Type B pancreatic cell (in vitro differentiated cells): ENCODE results near the gene RNF133. TPM values are rescaled to one million over a fixed set of nuclear protein-coding genes. Genes with fewer than 3 reads are reported as not detected.

Experiments
- DNase-seq: peaks from one replicate; pipeline ENCODE4 v3.0.0; 2021; ENCODE audit warnings: mixed read lengths; ENCODE audit not compliant: unreplicated experiment; ENCODE audit errors: extremely low spot score
- H3K27ac Mint-ChIP-seq: 2 replicates; pipeline ENCODE4 v1.8.0; 2021; ENCODE audit warnings: mild to moderate bottlenecking, mixed read lengths
- H3K27me3 Mint-ChIP-seq: 2 replicates; pipeline ENCODE4 v1.8.0; 2021; ENCODE audit warnings: mixed read lengths
- H3K36me3 Mint-ChIP-seq: 2 replicates; pipeline ENCODE4 v1.8.0; 2021; ENCODE audit warnings: mixed read lengths
- H3K4me1 Mint-ChIP-seq: one replicate; pipeline ENCODE4 v1.8.0; 2021; ENCODE audit warnings: mixed read lengths; ENCODE audit not compliant: unreplicated experiment
- H3K4me3 Mint-ChIP-seq: 2 replicates; pipeline ENCODE4 v1.8.0; 2021; ENCODE audit warnings: mild to moderate bottlenecking, mixed read lengths
- H3K9me3 Mint-ChIP-seq: 2 replicates; pipeline ENCODE4 v1.8.0; 2021; ENCODE audit warnings: mixed read lengths
- CTCF ChIP-seq: fragments of 200-600 bp; sonication (generic); conservative IDR thresholded peaks from 2 replicates; pipeline ENCODE4 v1.5.0; 2021; ENCODE audit warnings: antibody characterized with exemption, mild to moderate bottlenecking
- total RNA-seq: library from RNA; stranded (reverse); gene quantifications from 2 replicates; pipeline ENCODE4 v1.2.1, GENCODE V29; 2021; ENCODE audit warnings: low replicate concordance

RNF133 gene
- total RNA-seq, 1 donor from 2014 or later = 0.22 TPM

- no peak for DNase-seq
- H3K36me3 Mint-ChIP-seq = no peaks in the 10 kb centered on the region
- H3K27ac Mint-ChIP-seq = no peak within 1 kb of the TSS
- no peaks in the 10 kb centered on the region for H3K27me3 Mint-ChIP-seq
- H3K4me1 Mint-ChIP-seq = no peaks in the 10 kb centered on the region
- TF ChIP-seq CTCF = no peak
- no peak within 1 kb of the TSS for H3K4me3 Mint-ChIP-seq
- H3K9me3 Mint-ChIP-seq = no peaks in the 10 kb centered on the region
Observed at GRCh38 chr7:122702872-122703510, 4.1 kb upstream of the RNF133 start, which contains the start of gene RNF148. RNF148 (minus strand) TSS chr7:122702922; CDS start chr7:122702750, 172 bp downstream.

DNA sequence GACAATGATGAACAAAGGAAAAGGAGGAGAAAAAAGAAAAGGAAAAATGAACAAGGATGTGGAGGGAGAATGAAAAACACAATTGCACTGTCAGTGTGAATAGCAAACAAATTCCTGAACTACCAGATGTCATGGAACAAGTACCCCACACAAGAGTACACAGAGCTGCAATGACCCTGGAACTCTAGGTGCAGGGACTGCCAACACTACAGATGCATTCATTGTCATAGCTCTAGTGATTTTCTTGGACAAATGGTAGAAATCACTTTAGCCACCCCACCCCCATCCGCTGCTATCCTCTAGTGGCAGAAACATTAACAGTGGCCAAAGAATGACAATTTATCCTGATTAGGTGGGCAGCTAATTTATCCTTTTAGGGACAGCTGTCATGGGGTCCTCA, 3.1 kb downstream of the RNF133 start:
- Mint-ChIP-seq H3K27ac (no peak overlapping the region), H3K4me3 (no peak overlapping the region), H3K36me3 (peaks cover 6% of the 10 kb centered on the region), H3K9me3 (peaks cover 7% of the 10 kb centered on the region), H3K27me3 (no peaks in the 10 kb centered on the region), H3K4me1 (no peaks in the 10 kb centered on the region)
- DNase-seq = no peak
- TF ChIP-seq CTCF = no peak

DNA sequence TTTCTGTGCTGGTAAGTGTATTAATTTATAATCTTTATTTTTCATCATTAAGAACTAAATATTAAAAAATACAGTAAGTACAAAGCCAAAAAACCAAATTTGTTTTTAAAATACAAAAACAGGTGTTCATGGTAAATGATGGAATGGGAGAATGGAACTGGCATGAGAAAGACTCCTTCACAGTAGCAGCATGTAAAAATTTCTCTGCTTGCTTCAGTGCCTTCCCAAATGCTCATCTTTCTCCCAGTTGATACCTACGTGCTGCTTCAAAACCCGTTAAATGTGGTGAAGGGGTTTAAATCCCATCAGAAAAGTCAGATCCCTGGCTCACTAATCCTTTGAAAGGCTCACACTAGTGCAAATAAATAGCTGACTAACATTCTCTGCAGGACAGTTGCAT, 4.2 kb downstream of the RNF133 start:
- peaks cover 6% of the 10 kb centered on the region for H3K36me3 Mint-ChIP-seq
- no peak for DNase-seq
- H3K27ac Mint-ChIP-seq = no peak overlapping the region
- no peaks in the 10 kb centered on the region for H3K4me1 Mint-ChIP-seq
- H3K27me3 Mint-ChIP-seq = no peaks in the 10 kb centered on the region
- no peak overlapping the region for H3K4me3 Mint-ChIP-seq
- H3K9me3 Mint-ChIP-seq = peaks cover 7% of the 10 kb centered on the region
- TF ChIP-seq CTCF = no peak

GRCh38 chr7:122692769-122693309, 6.1 kb downstream of the RNF133 start:
- no peak for TF ChIP-seq CTCF
- no peak overlapping the region for H3K27ac Mint-ChIP-seq
- no peak for DNase-seq
- peaks cover 6% of the 10 kb centered on the region for H3K36me3 Mint-ChIP-seq
- peaks cover 7% of the 10 kb centered on the region for H3K9me3 Mint-ChIP-seq
- H3K4me3 Mint-ChIP-seq = no peak overlapping the region
- H3K27me3 Mint-ChIP-seq = no peaks in the 10 kb centered on the region
- no peaks in the 10 kb centered on the region for H3K4me1 Mint-ChIP-seq

DNA sequence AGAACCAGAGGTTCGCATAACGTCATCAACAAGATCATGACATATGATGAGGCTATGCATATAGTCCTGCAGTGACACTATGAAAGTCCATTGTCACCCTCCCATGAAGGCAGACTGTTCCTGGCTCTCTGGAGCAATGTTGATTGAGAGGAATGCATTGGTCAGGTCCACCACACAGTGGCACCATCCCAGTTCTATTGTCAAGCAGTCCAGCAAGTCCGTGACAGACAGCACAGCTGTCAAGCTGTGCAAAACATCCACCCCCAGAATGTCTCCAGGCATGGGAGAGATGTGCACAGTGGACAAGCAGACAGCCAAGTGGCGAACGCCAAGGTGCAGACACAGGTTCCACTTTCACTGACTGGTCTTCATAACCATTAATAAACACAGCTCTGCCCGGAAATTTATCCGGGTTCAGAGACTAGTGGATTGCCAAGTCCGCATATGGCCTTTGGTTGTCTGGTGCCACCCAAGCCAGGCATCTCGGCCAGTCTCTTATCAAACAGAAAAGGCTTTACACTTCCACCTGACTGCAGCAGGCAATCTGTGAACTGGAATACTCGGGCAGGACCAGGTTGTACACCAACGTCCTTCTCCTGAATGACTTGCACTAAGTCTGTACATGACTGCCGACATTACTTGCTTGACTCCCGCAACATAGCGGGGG, 7.2 kb downstream of the RNF133 start:
- no peaks in the 10 kb centered on the region for H3K27me3 Mint-ChIP-seq
- DNase-seq = no peak
- H3K4me1 Mint-ChIP-seq = no peaks in the 10 kb centered on the region
- no peak overlapping the region for H3K4me3 Mint-ChIP-seq
- H3K36me3 Mint-ChIP-seq = peaks cover 6% of the 10 kb centered on the region
- peaks cover 7% of the 10 kb centered on the region for H3K9me3 Mint-ChIP-seq
- no peak for TF ChIP-seq CTCF
- H3K27ac Mint-ChIP-seq = no peak overlapping the region
